ENCODE data around the gene PRKCE.

DNA sequence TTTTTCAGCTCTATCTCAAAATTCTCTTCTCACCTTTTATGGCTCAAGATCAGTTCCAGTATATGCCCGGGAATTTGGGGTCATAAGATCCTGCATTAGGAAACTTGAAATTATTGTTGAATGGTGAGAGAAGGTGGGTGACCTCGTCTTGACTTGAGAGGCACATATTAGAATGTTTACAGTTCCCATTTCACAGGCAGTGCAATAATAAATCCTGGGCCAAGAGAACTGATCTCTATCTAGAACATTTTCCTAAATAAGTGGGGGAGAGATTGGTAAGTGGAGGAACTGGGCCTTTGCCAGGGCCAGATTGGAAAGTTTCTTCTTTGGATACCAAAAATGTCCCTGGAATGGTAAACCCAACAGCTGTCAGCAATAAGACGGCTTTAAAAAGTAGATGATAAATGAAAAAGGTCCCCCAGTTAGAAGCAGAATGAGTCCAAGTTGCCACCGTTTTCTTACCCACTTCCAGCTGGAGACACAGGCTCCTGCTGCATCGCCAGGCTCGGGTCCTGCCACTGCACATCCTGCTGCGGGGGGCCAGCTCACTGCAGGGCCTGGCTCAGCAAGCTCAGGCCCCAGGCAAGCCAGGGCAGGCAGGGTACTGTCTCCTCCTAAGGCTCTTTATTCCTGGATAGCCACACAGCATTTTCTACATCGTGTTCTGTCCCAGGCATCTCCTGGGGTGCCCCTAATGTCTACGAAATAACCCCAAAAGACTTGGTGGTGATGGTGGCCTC, 519.3 kb downstream of the PRKCE start:
- TF ChIP-seq, protein P1, sequence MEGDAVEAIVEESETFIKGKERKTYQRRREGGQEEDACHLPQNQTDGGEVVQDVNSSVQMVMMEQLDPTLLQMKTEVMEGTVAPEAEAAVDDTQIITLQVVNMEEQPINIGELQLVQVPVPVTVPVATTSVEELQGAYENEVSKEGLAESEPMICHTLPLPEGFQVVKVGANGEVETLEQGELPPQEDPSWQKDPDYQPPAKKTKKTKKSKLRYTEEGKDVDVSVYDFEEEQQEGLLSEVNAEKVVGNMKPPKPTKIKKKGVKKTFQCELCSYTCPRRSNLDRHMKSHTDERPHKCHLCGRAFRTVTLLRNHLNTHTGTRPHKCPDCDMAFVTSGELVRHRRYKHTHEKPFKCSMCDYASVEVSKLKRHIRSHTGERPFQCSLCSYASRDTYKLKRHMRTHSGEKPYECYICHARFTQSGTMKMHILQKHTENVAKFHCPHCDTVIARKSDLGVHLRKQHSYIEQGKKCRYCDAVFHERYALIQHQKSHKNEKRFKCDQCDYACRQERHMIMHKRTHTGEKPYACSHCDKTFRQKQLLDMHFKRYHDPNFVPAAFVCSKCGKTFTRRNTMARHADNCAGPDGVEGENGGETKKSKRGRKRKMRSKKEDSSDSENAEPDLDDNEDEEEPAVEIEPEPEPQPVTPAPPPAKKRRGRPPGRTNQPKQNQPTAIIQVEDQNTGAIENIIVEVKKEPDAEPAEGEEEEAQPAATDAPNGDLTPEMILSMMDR (IDR thresholded peaks at IDR 0.05) = no peak
- TF ChIP-seq POLR2A (IDR thresholded peaks at IDR 0.05) (no peak), EP300 (IDR thresholded peaks at IDR 0.05) (no peak)

Measured in sigmoid colon (tissue), 4 donors.